CD4-positive, alpha-beta memory T cell (primary cell): ENCODE measurements around the gene ARID5B. TPM values are rescaled to one million over a fixed set of nuclear protein-coding genes. Genes with fewer than 3 reads are reported as not detected.

Experiments
- CTCF ChIA-PET: fragments of 350-600 bp; sonication (Branson Sonifier 250); formaldehyde crosslinking; loops from one replicate; lab custom pipeline; 2021; ENCODE audit warnings: inconsistent platforms; ENCODE audit not compliant: partially characterized antibody; lab: Charles Lee
- POLR2A ChIA-PET: fragments of 350-600 bp; sonication (Branson Sonifier 250); formaldehyde crosslinking; loops from one replicate; lab custom pipeline; 2021; ENCODE audit not compliant: partially characterized antibody; lab: Charles Lee
- DNase-seq, 5 donors: peaks; one replicate each; pipeline versions ENCODE4 v3.0.0 to v3.0.0-alpha.2; 2020 to 2022; ENCODE audit warnings: mixed read lengths in 1 of 5
- H3K27ac ChIP-seq: one replicate; pipeline ENCODE4 v1.7.0; 2013; ENCODE audit warnings: low read depth, low read length
- H3K27me3 ChIP-seq: 2 replicates; pipeline ENCODE4 v1.7.0; 2013; ENCODE audit warnings: mild to moderate bottlenecking, low read length, moderate library complexity; ENCODE audit not compliant: insufficient read depth
- H3K36me3 ChIP-seq: 2 replicates; pipeline ENCODE4 v1.7.0; 2013; ENCODE audit warnings: mild to moderate bottlenecking, low read length, moderate library complexity; ENCODE audit not compliant: insufficient read depth
- H3K4me1 ChIP-seq: 2 replicates; pipeline ENCODE4 v1.7.0; 2013; ENCODE audit warnings: mild to moderate bottlenecking, low read length, moderate library complexity; ENCODE audit not compliant: insufficient read depth
- H3K4me3 ChIP-seq, 2 donors: one replicate each; pipeline ENCODE4 v1.7.0; 2013; ENCODE audit warnings: low read length in 2 of 2, mild to moderate bottlenecking in 1 of 2
- H3K9me3 ChIP-seq, 2 donors: one replicate each; pipeline ENCODE4 v1.7.0; 2013; ENCODE audit warnings: low read length in 2 of 2, control low read depth in 1 of 2; ENCODE audit not compliant: control insufficient read depth in 1 of 2
- H3K27ac Mint-ChIP-seq, 7 donors: one replicate each; pipeline ENCODE4 v1.8.0; 2020 to 2021; ENCODE audit warnings: mixed read lengths in 7 of 7, mild to moderate bottlenecking in 6 of 7, inconsistent platforms in 3 of 7, moderate library complexity in 3 of 7
- H3K27me3 Mint-ChIP-seq, 2 donors: one replicate each; pipeline ENCODE4 v1.8.0; 2020 to 2021; ENCODE audit warnings: mixed read lengths in 2 of 2
- H3K36me3 Mint-ChIP-seq, 2 donors: one replicate each; pipeline ENCODE4 v1.8.0; 2020 to 2021; ENCODE audit warnings: mixed read lengths in 2 of 2, inconsistent platforms in 1 of 2, mild to moderate bottlenecking in 1 of 2
- H3K4me1 Mint-ChIP-seq, 4 donors: one replicate each; pipeline ENCODE4 v1.8.0; 2020 to 2021; ENCODE audit warnings: mixed read lengths in 4 of 4, mild to moderate bottlenecking in 1 of 4
- H3K4me3 Mint-ChIP-seq, 8 donors: one replicate each; pipeline ENCODE4 v1.8.0; 2020 to 2021; ENCODE audit warnings: mixed read lengths in 8 of 8, mild to moderate bottlenecking in 7 of 8, moderate library complexity in 6 of 8, inconsistent platforms in 3 of 8
- H3K9me3 Mint-ChIP-seq, 8 donors: one replicate each; pipeline ENCODE4 v1.8.0; 2020 to 2021; ENCODE audit warnings: mixed read lengths in 8 of 8, mild to moderate bottlenecking in 5 of 8, inconsistent platforms in 3 of 8, moderate library complexity in 1 of 8
- intact Hi-C: fragments of 100-400 bp; cut with micrococcal nuclease; formaldehyde crosslinking; loops from one replicate; pipeline ENCODE4 v1.15.1; 2023
- polyA plus RNA-seq, 2 donors: library from polyadenylated mRNA; unstranded; fragments of 300-500 nt; fragmentation: Illumina TruSeq; gene quantifications; one replicate each; pipeline ENCODE4 v1.2.3, GENCODE V29; 2021
- total RNA-seq, 2 experiments: library from RNA; stranded (reverse); gene quantifications; one replicate each; pipeline ENCODE4 v1.2.3, GENCODE V29; 2021

Gene ARID5B
- total and polyA plus RNA-seq, 4 experiments from 2014 or later = 30.9 to 49.6 (median 41.9) TPM

- Mint-ChIP-seq H3K4me1 (peaks cover 25 to 61% (median 38%) of the 10 kb centered on the region in 4 donors), H3K4me3 (peak overlapping the region; percentile 86 to 96 (median 93)), H3K36me3 (peaks cover 7 to 34% of the 10 kb centered on the region in 2 donors), H3K27ac (peak overlapping the region; percentile 77 to 98 (median 97)), H3K27me3 (no peaks in the 10 kb centered on the region), H3K9me3 (peaks cover 0 to 5% (median 0%) of the 10 kb centered on the region in 8 donors)
- H3K4me3 ChIP-seq = peak overlapping the region; percentile 63 to 88
- H3K27me3 ChIP-seq = no peaks in the 10 kb centered on the region
- intact Hi-C loops = loop anchor here (1.0 to 5.0 kb wide), 4 partner anchors 89 to 1228 kb away; partner anchors contain the start of gene NRBF2
- H3K4me1 ChIP-seq = peaks cover 45% of the 10 kb centered on the region
- H3K27ac ChIP-seq = peak overlapping the region; percentile 80
- no peaks in the 10 kb centered on the region for H3K36me3 ChIP-seq
- DNase-seq = no peak
- POLR2A ChIA-PET = interaction anchor here (0.6 to 8.4 kb wide), 31 partner anchors 8 to 1227 kb away, joined by 3 to 251 read pairs (median 6); no protein-coding TSS in a partner anchor
- no peaks in the 10 kb centered on the region for H3K9me3 ChIP-seq
- CTCF ChIA-PET = interaction anchor here (0.7 to 12.7 kb wide), 16 partner anchors 8 to 341 kb away, joined by 3 to 228 read pairs (median 6); no protein-coding TSS in a partner anchor
Measured at GRCh38 chr10:61903928-61904344, 2.4 kb downstream of the ARID5B start.

DNA sequence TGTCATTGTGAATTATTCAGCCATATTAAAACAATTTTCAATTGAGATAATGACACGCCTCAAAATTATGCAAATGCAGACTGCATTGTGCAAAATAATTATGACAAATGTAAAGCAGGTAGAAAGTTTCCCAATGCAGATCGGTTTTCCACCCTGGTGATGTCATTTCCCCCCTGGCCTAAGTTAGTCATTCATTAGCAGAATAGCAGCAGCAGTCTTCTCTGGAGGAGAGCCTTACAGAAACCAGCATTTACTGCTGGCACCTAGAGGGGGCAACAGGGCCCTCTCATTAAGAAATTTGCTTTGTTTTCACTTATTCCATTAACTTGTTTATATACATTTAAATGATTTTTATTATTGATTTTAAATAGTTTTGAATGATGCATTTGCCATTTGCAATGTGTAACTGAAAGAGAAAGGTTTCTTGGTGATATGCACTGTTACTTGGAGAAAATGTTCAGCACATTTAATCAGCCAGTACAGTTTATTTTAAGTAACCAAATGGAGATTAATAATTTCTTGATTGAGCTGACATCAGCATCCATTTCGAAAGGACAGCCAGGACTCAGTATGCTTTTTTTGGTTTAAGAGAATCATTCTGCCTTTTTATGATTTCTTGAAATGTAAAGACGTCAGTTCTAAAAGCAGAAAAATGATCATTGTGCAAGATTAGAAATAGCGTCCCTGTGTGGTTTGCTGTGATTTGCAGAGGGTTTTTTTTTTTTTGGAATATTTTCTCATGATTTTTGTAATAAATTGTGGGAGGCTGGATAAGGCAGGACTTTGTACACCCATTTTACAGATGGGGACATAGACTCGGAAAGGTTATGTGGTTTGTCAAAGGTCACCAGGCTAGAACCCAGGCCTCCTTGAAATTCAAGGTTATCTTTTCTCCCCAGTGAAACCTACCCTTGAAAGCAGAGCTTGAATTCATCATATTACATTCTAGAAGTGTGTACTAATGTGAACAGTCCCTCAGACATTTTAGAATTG is 3.5 kb downstream of the ARID5B start:
- H3K27ac Mint-ChIP-seq = peak overlapping the region; percentile 31 to 98 (median 84)
- peaks cover 13 to 35% of the 10 kb centered on the region in 2 donors for H3K36me3 Mint-ChIP-seq
- H3K4me3 ChIP-seq = peak overlapping the region; percentile 63 to 88
- H3K4me1 ChIP-seq = peaks cover 35% of the 10 kb centered on the region
- no peaks in the 10 kb centered on the region for H3K27me3 Mint-ChIP-seq
- no peaks in the 10 kb centered on the region for H3K27me3 ChIP-seq
- H3K9me3 ChIP-seq = no peaks in the 10 kb centered on the region
- H3K27ac ChIP-seq = peak overlapping the region; percentile 80
- H3K4me1 Mint-ChIP-seq = peaks cover 29 to 57% (median 38%) of the 10 kb centered on the region in 4 donors
- peak in 2 of 5 donors; percentile 13 to 79 for DNase-seq
- H3K9me3 Mint-ChIP-seq = peaks cover 0 to 5% (median 0%) of the 10 kb centered on the region in 8 donors
- CTCF ChIA-PET = interaction anchor here (1.1 to 12.7 kb wide), 12 partner anchors 8 to 340 kb away, joined by 3 to 228 read pairs (median 8); no protein-coding TSS in a partner anchor
- H3K4me3 Mint-ChIP-seq = peak overlapping the region; percentile 86 to 96 (median 93)
- no peaks in the 10 kb centered on the region for H3K36me3 ChIP-seq
- intact Hi-C loops = loop anchor here (5.0 kb wide), 2 partner anchors 477 to 1227 kb away; partner anchors contain the start of gene NRBF2
- POLR2A ChIA-PET = interaction anchor here (0.8 to 8.4 kb wide), 9 partner anchors 24 to 145 kb away, joined by 3 to 251 read pairs (median 6); no protein-coding TSS in a partner anchor

DNA sequence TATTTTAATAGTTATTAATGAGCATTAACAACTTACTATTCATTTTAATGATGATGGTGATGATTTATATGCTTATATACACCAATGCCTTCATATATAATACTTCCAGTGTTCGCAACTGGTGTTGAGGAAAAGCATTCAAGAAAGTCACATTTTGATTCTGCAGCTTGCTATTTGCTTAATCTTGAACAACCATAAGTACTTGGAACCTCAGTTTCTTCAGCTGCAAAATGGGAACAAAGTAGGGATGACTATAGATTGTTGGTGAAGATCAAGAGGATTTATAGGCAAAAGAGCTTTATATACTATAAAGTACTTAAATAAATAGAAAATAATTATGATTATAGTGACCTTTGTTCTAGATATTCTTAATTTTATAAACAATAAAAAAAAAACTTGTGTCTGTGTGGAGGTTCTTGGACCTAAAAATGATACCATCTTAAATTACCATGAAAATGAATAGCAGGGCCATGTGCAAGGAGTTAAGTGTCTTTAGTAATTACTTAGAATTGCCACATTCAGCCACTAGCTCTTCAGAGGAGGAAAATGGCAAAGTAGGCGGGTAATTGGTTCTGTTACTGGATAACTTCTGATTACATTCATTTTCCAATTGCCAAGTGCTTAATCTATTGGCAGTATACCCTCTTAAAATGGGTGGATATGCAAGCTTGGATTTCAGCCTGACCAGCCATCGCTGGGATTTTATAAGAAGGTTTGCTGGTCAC is 4.5 kb downstream of the ARID5B start:
- DNase-seq = no peak
- intact Hi-C loops = no loop called here
- ChIA-PET POLR2A (interaction anchor here (0.7 to 2.2 kb wide), 9 partner anchors 11 to 144 kb away, joined by 3 to 9 read pairs (median 4); no protein-coding TSS in a partner anchor), CTCF (interaction anchor here (0.8 to 12.7 kb wide), 10 partner anchors 9 to 135 kb away, joined by 3 to 228 read pairs (median 6); no protein-coding TSS in a partner anchor)
- Mint-ChIP-seq H3K9me3 (peaks cover 0 to 5% (median 0%) of the 10 kb centered on the region in 8 donors), H3K27ac (peak overlapping the region in 1 of 7 donors; percentile 84), H3K36me3 (peaks cover 13 to 38% of the 10 kb centered on the region in 2 donors), H3K4me3 (peak overlapping the region in 4 of 8 donors; percentile 14 to 49 (median 33)), H3K27me3 (no peaks in the 10 kb centered on the region), H3K4me1 (peaks cover 36 to 64% (median 46%) of the 10 kb centered on the region in 4 donors)
- peaks cover 43% of the 10 kb centered on the region for H3K4me1 ChIP-seq
- H3K36me3 ChIP-seq = no peaks in the 10 kb centered on the region
- no peaks in the 10 kb centered on the region for H3K9me3 ChIP-seq
- H3K27me3 ChIP-seq = no peaks in the 10 kb centered on the region
- H3K4me3 ChIP-seq = no peak overlapping the region
- H3K27ac ChIP-seq = no peak overlapping the region

GRCh38 chr10:61906562-61906901 is 5.0 kb downstream of the ARID5B start:
- Histone ChIP-seq H3K27ac (no peak overlapping the region), H3K4me3 (no peak overlapping the region), H3K4me1 (peaks cover 48% of the 10 kb centered on the region), H3K36me3 (no peaks in the 10 kb centered on the region), H3K9me3 (no peaks in the 10 kb centered on the region), H3K27me3 (no peaks in the 10 kb centered on the region)
- peaks cover 40 to 65% (median 50%) of the 10 kb centered on the region in 4 donors for H3K4me1 Mint-ChIP-seq
- CTCF ChIA-PET = interaction anchor here (0.8 to 12.7 kb wide), 6 partner anchors 9 to 134 kb away, joined by 3 to 228 read pairs (median 8); no protein-coding TSS in a partner anchor
- H3K36me3 Mint-ChIP-seq = peaks cover 13 to 35% of the 10 kb centered on the region in 2 donors
- POLR2A ChIA-PET = interaction anchor here (0.7 to 2.2 kb wide), 5 partner anchors 10 to 144 kb away, joined by 3 to 9 read pairs (median 7); no protein-coding TSS in a partner anchor
- no peak for DNase-seq
- no peak overlapping the region for H3K4me3 Mint-ChIP-seq
- no peaks in the 10 kb centered on the region for H3K27me3 Mint-ChIP-seq
- H3K27ac Mint-ChIP-seq = peak overlapping the region in 1 of 7 donors; percentile 8
- peaks cover 0 to 5% (median 0%) of the 10 kb centered on the region in 8 donors for H3K9me3 Mint-ChIP-seq
- intact Hi-C loops = no loop called here

DNA sequence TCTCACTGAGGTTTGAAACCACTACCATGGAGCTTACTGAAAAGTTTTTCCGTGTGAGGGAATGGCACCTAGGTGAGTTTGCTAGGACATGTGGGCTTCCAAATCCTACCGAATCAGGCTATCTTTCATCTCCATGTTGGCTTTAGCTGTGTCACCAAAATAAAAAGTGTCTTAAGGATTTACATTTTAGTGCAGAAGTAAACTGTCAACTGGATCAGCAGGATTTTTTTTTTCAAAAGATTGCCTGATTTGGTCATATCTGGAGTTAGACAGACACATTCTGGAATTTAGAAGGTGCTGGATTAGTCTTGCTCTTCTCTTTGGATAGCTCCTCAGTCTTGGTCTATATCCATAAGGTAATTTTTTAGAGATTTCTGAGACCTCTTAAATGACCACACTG is 5.5 kb downstream of the ARID5B start:
- Mint-ChIP-seq H3K27me3 (no peaks in the 10 kb centered on the region), H3K27ac (peak overlapping the region in 1 of 7 donors; percentile 5), H3K36me3 (peaks cover 13 to 33% of the 10 kb centered on the region in 2 donors), H3K4me1 (peaks cover 44 to 70% (median 54%) of the 10 kb centered on the region in 4 donors), H3K4me3 (no peak overlapping the region), H3K9me3 (peaks cover 0 to 5% (median 0%) of the 10 kb centered on the region in 8 donors)
- no peaks in the 10 kb centered on the region for H3K9me3 ChIP-seq
- H3K27me3 ChIP-seq = no peaks in the 10 kb centered on the region
- POLR2A ChIA-PET = interaction anchor here (1.3 to 2.2 kb wide), 3 partner anchors 10 to 143 kb away, joined by 7 to 9 read pairs (median 7); no protein-coding TSS in a partner anchor
- no peak for DNase-seq
- CTCF ChIA-PET = interaction anchor here (1.5 to 12.7 kb wide), 4 partner anchors 9 to 134 kb away, joined by 3 to 228 read pairs (median 10); no protein-coding TSS in a partner anchor
- no peaks in the 10 kb centered on the region for H3K36me3 ChIP-seq
- H3K27ac ChIP-seq = no peak overlapping the region
- intact Hi-C loops = no loop called here
- peaks cover 53% of the 10 kb centered on the region for H3K4me1 ChIP-seq
- no peak overlapping the region for H3K4me3 ChIP-seq

DNA sequence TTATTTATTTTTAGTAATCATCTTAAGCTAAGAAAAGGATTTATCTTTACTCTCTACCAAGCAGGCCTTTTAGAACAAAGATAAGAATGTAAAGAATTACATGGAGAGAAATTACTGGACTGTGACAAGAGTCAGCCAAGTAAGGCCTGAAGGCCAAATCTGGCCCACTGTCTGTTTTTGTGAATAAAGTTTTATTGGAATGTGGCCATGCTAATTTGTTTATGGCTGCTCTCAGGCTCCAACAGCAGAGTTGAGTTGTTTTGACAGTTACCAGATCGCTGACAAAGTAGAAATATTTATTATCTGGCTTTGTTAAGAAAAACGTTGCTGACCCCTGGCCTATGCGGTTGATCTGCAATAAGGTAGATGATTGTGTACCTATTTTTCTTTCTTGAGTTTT is 6.1 kb downstream of the ARID5B start:
- Histone ChIP-seq H3K9me3 (no peaks in the 10 kb centered on the region), H3K4me3 (no peak overlapping the region), H3K27me3 (no peaks in the 10 kb centered on the region), H3K27ac (no peak overlapping the region), H3K36me3 (no peaks in the 10 kb centered on the region), H3K4me1 (peaks cover 54% of the 10 kb centered on the region)
- H3K36me3 Mint-ChIP-seq = peaks cover 14 to 30% of the 10 kb centered on the region in 2 donors
- CTCF ChIA-PET = interaction anchor here (12.7 kb wide), 1 partner anchor 133 kb away, joined by 228 read pairs; no protein-coding TSS in a partner anchor
- H3K4me1 Mint-ChIP-seq = peaks cover 45 to 73% (median 54%) of the 10 kb centered on the region in 4 donors
- intact Hi-C loops = no loop called here
- no peak overlapping the region for H3K27ac Mint-ChIP-seq
- peaks cover 0 to 2% (median 0%) of the 10 kb centered on the region in 8 donors for H3K9me3 Mint-ChIP-seq
- no peak overlapping the region for H3K4me3 Mint-ChIP-seq
- H3K27me3 Mint-ChIP-seq = no peaks in the 10 kb centered on the region
- POLR2A ChIA-PET = interaction anchor here (2.2 kb wide), 1 partner anchor 143 kb away, joined by 9 read pairs; no protein-coding TSS in a partner anchor
- DNase-seq = no peak
